ENCODE data around the gene C1orf116.
A peak's percentile ranks its signal among the peaks of the same experiment; 100 is the strongest.

The C1orf116 gene

GRCh38 chr1:207022996-207023679 lies 9.4 kb downstream of the C1orf116 start:
- no peak for DNase-seq (ENCODE audit: low read depth)
- TF ChIP-seq MYC (IDR thresholded peaks at IDR 0.05; ENCODE audit: low read depth, low read length) (no peak), CTCF (IDR thresholded peaks at IDR 0.05; ENCODE audit: low read depth, low read length) (no peak), POLR2A (IDR thresholded peaks at IDR 0.05; ENCODE audit: extremely low read depth, insufficient read length) (no peak)
- TF ChIP-seq, protein P1, sequence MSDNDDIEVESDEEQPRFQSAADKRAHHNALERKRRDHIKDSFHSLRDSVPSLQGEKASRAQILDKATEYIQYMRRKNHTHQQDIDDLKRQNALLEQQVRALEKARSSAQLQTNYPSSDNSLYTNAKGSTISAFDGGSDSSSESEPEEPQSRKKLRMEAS (IDR thresholded peaks at IDR 0.05; ENCODE audit: low read depth, low read length): no peak
- H3K4me3 ChIP-seq (ENCODE audit: low read depth, low read length): no peak overlapping the region

DNA sequence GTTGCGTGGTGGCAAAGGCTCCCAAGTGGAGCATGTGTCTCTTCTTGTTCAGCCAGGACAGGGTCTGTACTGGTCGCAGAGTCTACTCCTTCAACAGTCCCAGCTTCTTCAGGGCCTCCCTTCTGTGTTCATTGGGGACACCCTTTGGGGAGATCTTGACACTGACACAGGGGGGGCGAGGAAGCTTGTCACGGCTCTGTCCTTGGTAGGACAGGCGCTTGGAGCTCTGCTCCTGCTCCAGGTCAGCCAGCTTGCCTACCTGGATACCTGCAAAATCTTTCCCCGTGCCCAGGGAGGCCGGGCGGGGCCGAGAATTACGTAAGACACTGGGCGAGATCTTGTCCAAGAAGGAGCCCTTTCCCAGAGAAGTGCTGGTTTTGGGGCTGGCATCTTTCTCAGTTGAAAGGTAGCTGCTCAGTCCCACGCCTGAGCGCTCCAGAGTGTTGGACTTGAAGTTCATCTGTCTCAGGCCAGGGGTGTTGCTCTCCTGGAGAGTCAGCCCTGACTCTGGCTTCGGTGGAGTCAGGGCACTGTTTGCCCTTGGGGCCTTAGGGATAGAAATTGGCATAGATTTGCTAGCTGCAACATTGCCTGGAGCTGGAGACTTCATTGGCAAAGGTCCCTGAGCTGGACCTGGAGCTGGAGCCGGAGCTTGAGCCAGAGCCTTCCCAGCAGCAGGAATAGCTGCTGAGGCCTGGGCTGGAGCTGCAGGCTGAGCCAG lies 10.5 kb downstream of the C1orf116 start:
- no peak overlapping the region for H3K4me3 ChIP-seq (ENCODE audit: low read depth, low read length)
- no peak for DNase-seq (ENCODE audit: low read depth)
- TF ChIP-seq CTCF (IDR thresholded peaks at IDR 0.05; ENCODE audit: low read depth, low read length) (no peak), MYC (IDR thresholded peaks at IDR 0.05; ENCODE audit: low read depth, low read length) (no peak), POLR2A (IDR thresholded peaks at IDR 0.05; ENCODE audit: extremely low read depth, insufficient read length) (no peak)
- TF ChIP-seq, protein P1 (IDR thresholded peaks at IDR 0.05; ENCODE audit: low read depth, low read length): no peak

GRCh38 chr1:207021139-207021861 lies 11.3 kb downstream of the C1orf116 start:
- DNase-seq (ENCODE audit: low read depth): no peak
- TF ChIP-seq, protein P1 (IDR thresholded peaks at IDR 0.05; ENCODE audit: low read depth, low read length): no peak
- TF ChIP-seq CTCF (IDR thresholded peaks at IDR 0.05; ENCODE audit: low read depth, low read length): no peak
- no peak for TF ChIP-seq POLR2A (IDR thresholded peaks at IDR 0.05; ENCODE audit: extremely low read depth, insufficient read length)
- TF ChIP-seq MYC (IDR thresholded peaks at IDR 0.05; ENCODE audit: low read depth, low read length): no peak
- no peak overlapping the region for H3K4me3 ChIP-seq (ENCODE audit: low read depth, low read length)

GRCh38 chr1:207020709-207021107 lies 11.8 kb downstream of the C1orf116 start:
- no peak overlapping the region for H3K4me3 ChIP-seq (ENCODE audit: low read depth, low read length)
- peak; percentile 51 for DNase-seq (ENCODE audit: low read depth)
- no peak for TF ChIP-seq POLR2A (IDR thresholded peaks at IDR 0.05; ENCODE audit: extremely low read depth, insufficient read length)
- no peak for TF ChIP-seq MYC (IDR thresholded peaks at IDR 0.05; ENCODE audit: low read depth, low read length)
- no peak for TF ChIP-seq CTCF (IDR thresholded peaks at IDR 0.05; ENCODE audit: low read depth, low read length)
- TF ChIP-seq, protein P1 (IDR thresholded peaks at IDR 0.05; ENCODE audit: low read depth, low read length): no peak

DNA sequence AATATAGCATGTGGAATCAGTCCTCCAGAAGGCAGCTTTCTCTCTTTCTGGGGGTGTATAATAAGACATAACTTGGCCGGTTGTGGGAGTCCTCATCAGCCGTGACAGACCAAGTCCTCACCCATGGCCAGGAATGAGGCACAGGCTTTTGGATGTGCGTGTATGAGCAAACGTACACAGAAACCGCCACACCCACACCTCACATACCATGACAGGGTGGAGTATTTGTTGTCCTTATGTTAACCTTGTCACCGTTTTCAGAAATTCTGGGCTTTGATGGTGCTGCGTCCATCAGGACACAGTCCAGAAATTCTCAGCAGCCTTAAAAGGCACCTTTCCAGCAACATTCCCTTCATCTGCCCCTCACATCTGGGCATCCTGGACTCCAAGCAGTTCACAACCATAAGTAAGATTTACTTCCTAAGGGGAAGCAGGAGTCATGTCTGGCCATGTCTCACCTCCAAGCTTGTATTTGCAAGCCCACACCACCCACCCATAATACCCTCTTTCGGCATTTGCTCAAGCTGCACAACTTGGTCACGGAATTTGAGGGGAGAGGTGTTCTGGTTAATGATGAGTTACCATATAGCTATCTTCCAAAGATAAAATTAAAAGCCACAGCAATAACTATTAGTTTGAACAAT lies 12.4 kb downstream of the C1orf116 start:
- H3K4me3 ChIP-seq (ENCODE audit: low read depth, low read length): no peak overlapping the region
- no peak for TF ChIP-seq CTCF (IDR thresholded peaks at IDR 0.05; ENCODE audit: low read depth, low read length)
- no peak for TF ChIP-seq MYC (IDR thresholded peaks at IDR 0.05; ENCODE audit: low read depth, low read length)
- TF ChIP-seq, protein P1 (IDR thresholded peaks at IDR 0.05; ENCODE audit: low read depth, low read length): no peak
- no peak for TF ChIP-seq POLR2A (IDR thresholded peaks at IDR 0.05; ENCODE audit: extremely low read depth, insufficient read length)
- DNase-seq (ENCODE audit: low read depth): no peak

All from NB4 (cell line).